HuH-7 (cell line): Measurements from ENCODE around the gene TNFRSF14.

Experiments used
- DNase-seq: peaks from one replicate; pipeline ENCODE4 v3.0.0; 2011; ENCODE audit warnings: low spot score

Gene TNFRSF14

DNA sequence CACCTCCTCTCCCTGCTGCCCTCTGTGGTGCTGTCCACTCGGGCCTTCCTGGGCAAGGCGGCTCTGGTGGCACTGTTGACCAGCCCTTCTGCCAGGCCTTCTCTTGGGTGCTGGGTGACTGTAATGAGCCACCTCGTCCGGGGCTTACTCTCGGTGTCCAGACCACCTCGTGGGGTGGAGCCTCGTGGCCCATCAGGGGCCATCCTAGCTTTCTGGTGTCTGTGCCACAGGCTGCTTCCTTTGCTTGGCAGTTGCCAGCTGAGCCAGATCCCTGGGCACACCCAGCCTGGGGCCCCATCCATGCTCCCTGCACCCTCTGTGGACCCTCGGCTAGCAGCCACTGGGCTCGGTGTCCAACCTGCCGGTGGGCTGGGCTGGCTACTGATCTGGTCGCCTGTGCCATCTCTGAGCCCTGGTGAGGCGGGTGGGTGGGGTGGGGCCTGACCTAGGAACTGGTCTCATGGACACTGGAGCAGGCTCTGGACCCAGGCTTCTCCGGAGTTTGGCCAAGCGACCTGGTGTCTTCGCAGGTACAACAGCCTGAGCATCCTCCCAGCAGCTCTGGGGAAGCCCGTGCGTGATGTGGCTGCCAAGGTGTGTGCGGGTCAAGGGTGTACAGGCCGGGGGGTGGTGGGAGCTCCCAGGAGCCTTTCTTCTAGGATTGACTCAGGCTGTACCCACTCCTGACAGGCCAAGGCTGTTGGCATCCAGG lies 31.8 kb downstream of the TNFRSF14 start:
- no peak for DNase-seq

DNA sequence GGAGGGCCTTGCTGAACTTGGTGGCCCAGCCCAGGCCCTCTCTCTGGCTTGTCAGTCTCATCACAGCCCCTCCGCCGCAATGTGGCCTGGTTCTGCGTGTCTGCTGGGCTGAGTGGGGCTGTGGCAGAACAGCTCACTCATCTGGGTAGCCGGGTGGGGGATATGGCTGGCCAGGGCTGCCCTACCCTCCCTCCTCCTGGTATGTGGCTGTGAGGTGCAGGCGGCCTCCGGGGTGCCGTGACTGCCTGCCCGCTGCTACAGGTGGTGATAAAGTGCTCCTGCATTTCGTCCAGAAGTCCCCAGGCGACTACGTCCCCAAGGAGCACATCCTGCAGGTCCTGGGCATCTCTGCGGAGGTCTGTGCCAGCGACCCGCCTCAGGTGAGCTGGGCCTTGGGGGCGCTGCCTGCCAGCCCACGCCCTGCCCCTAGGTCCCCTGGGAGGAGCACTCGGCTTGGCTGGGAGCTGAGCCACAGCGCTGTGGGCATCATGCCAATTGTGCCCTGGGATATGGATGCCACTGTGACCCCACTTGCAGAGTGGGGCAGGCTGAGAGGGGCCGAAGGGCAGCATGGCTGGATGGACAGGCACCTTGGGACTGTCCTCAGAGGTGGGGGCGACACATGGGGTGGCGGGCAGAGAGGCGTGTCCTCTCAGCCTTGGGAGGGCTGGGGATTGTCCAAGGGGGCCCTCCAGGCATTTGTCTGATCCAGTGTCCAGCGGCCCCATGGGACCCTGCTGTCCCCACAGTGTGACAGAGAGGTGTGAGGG lies 32.7 kb downstream of the TNFRSF14 start:
- DNase-seq, result no peak

DNA sequence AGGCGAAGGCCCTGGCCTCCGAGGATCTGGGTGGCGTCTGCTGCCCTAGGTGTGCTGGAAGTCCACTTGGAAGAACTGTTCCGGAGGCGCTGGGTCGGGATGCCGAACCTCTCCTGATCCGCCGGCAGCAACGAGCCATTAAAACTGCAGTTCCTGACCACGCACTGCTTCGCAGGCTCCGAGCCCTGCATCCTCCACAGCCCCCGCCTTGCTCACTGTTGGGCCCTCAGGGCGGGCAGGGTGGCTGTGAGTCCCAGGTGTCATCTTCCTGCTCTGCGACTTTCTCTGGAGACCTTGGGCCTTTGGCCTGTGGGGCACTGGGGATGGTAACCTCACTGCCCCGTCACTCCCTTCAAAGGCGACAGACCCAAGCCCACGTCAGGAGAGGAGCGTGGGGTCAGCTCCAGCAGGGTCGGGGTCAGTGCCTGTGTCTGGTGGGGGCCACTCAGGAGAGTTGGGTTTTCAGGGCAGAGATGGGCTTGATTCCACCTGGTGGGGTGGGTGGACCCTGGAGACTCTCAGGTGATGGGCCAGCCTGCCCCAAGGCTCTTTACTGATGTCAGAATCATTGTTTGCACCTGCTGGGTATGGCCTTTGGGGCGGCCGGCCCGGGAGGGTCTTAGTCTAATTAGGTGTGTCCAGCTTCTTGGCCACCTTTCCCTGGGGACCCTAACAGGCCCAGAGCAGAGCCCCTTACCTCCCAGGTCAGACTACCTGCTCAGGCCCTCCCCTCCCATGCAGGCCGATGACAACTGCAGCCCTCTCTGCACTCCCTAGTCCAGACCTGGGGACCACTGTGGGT lies 33.5 kb downstream of the TNFRSF14 start:
- DNase-seq, result no peak

DNA sequence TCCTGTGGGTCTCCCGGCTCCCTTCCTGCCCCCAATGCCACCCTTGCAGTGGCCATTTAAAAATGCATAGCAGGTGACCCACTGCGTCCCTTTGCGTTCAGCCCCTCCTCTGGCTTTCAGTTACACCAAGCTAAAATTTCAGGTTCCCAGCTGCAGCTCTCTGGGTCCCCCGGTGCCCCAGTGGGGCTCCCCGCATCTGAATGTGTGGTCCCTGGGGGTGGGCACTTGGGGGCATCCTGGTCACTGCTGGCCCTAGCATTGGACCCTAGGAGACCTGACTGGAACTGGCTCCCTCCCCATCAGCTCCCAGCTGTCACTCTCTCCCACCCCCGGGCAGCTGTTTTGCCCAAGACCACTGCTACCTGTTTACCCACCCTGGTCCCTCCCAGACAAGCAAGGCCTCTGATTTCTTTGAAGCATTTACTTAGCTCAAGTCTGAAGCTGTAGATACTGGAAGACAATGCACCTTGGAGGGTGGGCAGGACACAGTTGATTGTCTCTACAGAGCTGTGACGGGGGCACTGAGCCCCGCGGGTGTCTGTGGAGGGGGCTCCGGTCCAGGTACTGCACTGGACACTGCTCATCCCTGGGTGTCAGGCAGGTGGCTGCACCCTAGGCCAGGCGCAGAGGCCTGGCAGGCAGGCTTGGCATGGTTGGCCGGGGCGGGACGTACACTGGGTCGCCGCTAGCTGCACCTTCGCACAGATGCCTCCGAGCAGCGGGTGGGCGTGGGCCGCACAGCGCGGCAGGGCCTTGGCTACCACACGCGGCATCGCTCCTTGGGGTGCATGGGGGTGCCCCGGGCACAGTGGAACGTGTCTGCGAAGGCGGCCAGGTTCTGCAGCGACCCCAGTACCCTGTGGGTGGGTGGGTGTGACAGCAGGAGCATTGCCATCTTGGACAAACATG lies 34.3 kb downstream of the TNFRSF14 start:
- DNase-seq, result no peak

DNA sequence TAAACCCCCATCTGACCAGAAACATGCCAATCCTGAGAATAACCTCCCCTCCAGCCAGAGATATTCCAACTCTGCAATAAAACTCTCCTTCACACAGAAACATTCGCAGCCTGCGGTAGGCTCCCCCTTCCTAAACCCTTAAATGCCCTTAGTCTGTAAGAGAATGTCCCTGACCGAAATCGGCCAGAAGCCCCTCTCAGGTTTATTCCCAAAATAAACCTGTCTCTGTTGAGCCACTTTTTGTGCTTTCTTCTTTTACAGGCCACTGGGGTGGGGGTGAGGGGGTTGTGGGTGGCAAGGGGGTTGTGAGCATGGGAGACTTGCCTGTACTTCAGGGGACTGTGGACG lies 35.0 kb downstream of the TNFRSF14 start:
- no peak for DNase-seq

DNA sequence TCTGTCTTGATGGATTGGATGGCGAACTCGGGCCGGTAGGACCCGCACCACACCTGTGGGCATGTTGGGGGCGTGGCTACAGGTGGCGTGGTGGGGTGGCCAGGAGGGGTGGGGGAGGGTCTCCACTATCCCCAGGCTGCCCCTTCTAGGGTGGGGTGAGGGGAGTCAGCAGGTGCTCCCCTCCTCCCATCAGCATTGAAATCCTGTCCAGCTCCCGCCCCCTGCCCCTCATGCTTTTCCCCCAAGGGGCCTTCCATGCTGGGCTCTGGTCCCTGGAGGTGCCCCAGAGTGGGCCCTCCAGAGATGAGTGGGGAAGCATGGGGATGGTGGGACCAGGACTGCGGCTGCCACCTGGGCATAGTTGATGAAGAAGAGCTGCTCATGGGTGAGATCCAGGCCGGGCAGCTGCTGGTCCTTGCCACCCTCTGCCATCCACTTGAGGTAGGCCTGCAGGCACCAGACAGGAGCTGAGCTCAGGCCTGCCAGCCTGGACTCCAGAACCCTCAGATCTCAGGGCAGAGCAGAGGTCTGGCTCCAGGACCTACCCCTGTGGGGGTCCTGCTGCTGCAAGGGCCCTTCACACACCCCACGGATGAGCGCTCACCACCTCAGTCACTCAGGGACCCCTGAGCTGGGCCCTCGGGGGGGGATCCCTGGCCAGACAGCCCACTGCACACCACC lies 35.5 kb downstream of the TNFRSF14 start:
- DNase-seq, result no peak

DNA sequence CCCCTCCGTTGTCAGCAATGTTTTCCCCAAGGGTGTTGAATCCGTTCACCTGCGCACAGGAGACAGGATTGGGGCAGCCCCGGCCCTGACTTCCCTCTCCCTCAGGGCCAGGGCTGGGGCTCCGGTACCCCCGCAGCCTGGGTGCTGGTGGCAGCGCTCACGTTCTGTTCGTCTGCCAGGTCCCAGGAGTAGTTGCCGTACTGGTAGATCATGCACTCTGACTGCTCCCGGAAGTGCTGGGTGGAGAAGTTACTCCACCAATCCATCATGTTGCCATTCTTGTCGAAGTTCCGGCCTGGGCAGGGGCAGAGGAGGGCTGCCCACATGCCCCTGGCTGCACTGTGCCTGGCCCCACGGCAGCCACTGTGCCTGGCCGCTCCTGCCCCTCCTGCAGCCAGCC lies 36.5 kb downstream of the TNFRSF14 start:
- DNase-seq, result no peak

DNA sequence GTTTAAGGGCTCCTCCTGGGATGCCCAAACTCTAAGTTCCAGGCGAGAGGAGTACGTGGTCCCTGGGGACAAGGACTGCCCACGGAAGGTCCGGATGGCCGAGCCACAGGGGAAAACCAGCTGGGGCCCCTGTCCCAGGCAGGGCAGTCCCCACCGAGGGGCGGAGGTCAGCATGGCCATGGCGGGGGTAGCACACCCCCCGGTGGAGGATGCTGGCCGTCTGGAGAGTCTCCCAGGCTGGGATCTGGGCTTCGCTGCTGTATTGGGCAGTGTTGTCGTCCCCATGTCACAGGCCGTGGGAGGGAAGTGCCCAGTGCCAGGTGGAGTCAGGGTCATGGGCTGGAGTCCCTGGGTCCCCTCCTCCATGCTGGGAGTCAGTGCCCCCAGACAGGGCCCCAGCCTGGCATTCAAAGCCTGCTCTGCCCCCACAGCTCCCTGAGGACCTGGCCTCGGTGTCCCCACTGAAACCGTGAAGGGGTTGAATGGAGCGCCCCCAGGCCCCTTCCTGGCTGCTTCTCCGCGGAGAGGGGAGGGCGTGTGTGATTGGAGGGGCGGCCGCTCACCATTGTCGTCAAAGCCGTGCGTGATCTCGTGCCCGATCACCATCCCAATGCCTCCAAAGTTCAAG lies 37.2 kb downstream of the TNFRSF14 start:
- DNase-seq, result no peak

DNA sequence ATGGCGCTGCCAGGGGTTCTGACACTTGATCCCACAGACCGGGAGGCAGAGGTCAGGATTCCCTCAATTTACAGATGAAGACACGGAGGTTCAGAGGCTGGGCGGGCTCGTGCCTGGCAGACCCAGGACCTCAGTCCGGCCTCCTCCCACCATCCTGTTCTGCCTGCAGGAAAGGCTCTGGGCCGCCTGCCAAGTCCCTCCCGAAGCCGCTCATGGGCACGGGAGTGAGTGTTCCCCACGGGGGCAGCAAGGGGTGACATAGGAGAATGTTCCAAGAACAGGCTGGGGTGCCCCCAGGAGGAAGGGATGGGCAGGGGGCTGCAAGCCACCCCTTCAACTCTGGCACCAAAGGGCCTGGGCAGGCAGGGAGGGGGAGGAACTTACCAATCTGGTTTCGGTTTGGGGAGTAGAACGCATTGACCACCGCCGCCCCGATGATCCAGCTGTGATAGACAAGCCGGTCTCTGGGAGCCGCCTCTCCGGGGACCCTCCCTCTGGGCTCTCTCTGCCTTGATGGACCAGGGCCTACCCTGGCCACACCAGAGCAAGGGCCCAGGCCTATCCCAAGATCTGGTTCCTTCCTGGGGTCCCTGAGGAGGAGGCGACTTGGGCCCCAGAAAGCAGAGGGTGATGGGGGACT lies 38.0 kb downstream of the TNFRSF14 start:
- DNase-seq, result no peak

DNA sequence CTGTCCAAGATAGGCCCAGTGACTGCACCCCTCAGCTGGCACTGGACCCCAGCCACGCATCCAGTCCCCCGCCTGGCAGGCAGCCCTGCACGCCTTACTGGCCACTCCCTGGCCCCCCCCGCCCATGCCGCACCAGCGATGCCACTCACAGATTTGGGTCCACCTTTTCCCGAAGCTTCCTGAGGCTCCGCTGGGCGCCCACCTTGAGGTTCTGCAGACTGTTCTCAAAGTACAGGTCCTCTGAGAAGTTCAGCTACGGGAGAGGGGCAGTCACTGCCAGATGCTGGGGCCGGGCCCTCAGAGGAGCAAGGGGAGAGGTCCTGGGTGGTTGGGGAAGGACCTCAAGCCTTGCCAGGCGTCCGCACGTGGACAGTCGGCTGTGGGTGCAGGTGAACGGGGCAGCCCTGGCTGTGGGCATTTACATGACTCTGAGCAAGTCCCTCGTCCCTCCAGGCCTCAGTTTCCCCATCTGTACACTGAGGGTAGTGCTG lies 38.5 kb downstream of the TNFRSF14 start:
- no peak for DNase-seq

DNA sequence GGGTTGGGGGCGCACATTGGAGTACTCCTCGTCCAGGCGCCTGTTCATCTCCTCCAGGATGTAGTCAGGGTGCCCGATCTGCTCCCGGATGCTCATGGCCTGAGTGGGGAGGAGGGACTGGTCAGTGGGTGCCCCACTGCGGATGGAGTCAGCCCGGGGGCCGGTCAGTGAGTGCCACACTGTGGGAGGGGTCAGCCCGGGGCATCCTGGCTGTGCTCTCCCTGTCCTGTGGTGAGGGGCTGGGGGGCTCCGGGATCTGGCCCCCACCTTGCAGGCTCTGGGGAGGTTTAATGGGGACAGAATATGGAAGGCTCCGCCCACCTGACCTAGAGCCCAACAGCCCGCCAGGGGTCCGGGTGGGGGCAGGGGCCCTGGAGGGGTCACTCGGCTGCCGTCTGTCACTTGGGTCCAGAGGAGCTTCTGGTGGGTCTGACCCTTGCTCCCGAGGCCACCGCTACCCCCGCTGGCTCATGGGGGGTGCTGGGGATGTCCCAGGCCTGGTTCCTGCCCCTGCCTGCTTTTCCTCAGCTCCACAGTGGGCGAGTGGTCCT lies 39.2 kb downstream of the TNFRSF14 start:
- DNase-seq, result no peak

DNA sequence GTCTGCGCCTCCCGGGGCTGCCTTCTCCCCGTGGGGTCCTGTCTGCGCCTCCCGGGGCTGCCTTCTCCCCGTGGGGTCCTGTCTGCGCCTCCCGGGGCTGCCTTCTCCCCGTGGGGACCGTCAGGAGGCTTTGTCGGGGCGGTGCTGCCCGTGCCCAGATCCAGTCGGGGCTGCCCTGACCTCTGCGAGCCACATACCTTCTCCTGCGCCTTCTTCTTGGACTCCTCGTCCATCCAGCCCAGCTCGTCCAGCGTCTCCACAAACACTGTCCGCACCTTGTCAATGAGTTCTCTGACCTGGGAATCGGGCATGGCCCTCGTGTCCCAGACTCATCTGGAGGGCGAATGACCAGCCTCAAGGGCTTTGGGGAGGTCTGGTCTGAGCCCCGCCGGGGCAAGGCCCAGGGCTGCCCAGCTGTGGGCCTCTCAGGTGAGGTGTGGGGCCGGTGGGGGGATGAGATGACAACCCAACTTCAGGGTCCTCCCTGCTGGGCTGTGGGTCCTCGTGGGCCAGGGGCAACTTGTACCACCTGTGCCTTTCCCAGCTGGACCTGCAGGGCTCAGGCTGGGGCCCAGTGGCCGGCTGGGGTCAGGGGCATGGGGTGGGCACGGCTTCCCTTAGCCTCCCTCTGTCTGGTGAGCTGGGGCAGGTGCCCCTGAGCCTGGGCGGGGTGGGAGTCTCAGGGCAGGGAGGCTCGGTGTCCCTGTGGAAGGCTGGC lies 39.8 kb downstream of the TNFRSF14 start:
- DNase-seq, result no peak

DNA sequence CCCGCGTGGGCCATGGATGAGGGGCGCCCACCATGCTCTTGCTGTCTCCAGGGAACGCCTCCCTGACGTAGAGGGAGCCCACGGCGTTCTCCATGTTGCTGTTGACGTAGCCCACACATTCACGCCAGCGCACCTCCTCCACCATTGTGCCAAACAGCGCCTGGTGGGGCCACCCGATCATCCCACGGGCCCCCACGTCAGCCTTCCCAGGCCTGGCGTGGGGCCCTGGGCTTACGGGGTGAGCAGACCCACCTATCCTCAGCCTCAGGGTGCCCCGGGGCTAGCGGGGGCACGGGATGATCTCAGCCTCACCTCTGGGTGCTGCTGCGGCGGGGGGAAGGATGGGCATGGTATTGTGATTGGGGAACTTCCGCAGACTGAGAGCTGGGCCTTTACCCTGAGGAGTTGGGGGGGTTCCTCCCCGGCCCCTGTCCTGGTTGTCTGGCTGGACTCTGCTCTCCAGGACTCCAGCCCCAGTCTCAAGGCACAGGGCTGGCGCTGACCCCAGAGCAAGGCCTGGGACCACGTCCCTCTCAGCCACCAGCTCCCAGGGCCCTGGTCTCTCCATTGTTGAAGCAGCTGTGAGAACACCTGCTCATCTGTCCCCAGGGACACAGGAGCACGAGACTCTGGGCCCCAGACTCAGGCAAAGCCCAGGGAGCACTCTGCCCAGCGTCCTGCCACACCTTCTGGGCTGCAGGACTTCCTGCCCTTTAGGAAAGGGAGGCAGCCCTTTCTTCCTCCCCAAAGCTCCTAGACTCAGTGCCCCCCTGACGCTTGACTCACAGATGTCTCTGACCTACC lies 40.6 kb downstream of the TNFRSF14 start:
- no peak for DNase-seq

DNA sequence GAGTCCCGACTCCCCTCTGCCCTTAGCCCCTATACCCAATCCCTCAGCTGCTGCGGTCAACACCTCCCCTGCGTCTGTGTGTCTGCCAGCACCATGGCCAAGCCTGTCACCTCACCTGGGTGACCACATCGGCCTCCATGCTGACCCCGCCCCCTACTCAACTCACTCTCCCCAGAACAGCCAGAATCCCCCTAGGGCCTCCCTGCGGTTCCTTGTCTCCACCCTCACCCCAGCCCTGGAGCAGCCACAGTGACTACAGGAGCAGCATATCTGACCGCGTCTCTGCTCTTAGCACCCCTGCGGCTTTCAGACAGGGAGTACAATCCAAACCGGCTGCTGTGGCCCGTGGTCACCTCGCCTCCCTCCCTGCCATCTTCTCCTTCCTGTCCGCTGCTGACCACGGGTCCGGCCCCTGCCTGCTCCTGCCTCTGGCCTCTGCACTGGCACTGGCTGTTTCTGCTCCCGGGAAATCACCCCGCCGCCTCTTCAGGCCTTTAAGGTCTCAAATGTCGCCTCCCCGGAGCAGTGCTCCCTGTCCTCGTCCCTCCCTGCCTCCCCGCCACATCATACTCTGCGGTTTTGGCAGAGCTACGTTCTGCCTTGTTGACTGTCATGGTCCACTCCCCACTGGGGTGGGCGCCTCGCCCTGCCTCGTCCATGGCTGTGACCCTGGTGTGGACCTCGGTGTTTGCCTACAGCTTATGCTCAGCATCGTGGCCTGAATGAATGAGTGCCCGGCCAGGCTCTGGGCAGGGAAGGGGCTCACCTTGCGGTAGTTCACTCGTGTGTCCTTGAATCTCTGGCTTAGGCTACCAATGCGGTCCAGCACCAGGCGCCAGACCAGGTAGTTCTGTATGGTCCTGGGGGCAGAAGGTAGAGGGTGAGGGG lies 41.5 kb downstream of the TNFRSF14 start:
- DNase-seq, result no peak

DNA sequence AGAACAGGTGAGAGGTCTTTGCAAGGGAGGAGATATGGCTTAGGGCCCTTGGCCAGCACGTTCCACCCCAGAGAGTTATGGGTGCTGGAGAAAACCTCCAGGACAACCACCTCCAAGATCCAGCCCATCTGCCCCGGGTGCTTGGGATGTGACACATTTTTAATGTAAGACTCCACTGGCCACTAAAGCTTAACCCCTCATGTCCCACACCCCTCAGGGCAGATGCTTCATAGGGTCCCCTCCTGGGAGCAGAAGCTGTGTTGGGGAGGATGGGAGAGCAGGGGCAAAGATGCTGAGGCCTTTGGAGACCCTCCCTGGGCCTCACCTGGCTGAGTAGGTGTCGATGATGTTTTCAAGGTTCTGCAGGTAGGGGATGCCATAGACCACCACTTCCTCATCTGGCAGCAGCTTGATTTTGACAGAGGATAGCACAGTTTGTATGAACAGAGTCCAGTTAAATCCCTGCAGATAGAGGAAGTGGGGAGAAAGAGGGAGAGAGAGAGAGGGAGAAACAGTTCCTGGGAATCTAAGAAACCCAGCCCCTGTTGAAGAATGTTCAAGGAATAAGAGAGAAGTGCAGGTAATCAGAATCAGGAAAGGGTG lies 42.3 kb downstream of the TNFRSF14 start:
- DNase-seq, result no peak

DNA sequence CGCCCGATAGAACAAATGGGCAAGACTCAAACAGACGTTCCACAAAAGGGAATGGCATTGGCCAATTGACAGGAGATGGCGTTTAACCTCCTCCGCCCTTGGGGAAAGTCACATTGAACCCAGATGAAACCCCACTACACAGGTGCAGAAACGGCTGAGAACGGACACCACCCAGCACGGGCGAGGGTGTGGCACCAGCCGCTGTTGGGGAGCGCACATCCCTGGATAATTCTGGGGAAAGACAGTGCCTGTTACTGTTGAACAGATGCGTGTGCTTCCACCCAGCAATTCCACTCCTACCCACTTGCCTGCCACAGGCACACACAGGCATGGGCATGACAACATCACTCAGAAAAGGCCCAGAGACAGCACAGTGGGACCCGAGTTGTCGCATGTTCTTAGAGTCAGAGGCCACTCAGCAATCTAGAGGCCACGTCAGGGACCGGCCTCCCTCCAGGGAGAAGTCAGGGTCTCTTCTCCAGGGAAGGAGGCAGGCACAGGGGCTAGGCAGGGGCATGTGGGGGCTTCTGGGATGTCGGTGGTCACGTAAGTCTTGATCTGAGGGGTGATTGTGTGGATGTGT lies 45.6 kb downstream of the TNFRSF14 start:
- no peak for DNase-seq
